Stimulated activated memory B cell treated with anti-CD40 and anti-IgM and Interleukin-4, amounts not matched to agents 10 μg/mL and 1 μg/mL and 100 μg/mL, for 72 hours (primary cell): ENCODE measurements around the gene TP53I11.

Experiments
- ATAC-seq: fragments of 150-1000 bp; cut with Tn5 transposase; 2 replicates; pipeline ENCODE4 v1.10.0; 2021
- H3K27ac Mint-ChIP-seq: one replicate; pipeline ENCODE4 v1.8.0; 2022; ENCODE audit warnings: mild to moderate bottlenecking, mixed read lengths
- H3K27me3 Mint-ChIP-seq: one replicate; pipeline ENCODE4 v1.8.0; 2022; ENCODE audit warnings: mixed read lengths
- H3K36me3 Mint-ChIP-seq: one replicate; pipeline ENCODE4 v1.8.0; 2022; ENCODE audit warnings: mixed read lengths
- H3K4me1 Mint-ChIP-seq: one replicate; pipeline ENCODE4 v1.8.0; 2022; ENCODE audit warnings: mixed read lengths
- H3K4me3 Mint-ChIP-seq: one replicate; pipeline ENCODE4 v1.8.0; 2022; ENCODE audit warnings: mild to moderate bottlenecking, moderate library complexity, mixed read lengths
- H3K9me3 Mint-ChIP-seq: one replicate; pipeline ENCODE4 v1.8.0; 2022; ENCODE audit warnings: mixed read lengths

Gene TP53I11

DNA sequence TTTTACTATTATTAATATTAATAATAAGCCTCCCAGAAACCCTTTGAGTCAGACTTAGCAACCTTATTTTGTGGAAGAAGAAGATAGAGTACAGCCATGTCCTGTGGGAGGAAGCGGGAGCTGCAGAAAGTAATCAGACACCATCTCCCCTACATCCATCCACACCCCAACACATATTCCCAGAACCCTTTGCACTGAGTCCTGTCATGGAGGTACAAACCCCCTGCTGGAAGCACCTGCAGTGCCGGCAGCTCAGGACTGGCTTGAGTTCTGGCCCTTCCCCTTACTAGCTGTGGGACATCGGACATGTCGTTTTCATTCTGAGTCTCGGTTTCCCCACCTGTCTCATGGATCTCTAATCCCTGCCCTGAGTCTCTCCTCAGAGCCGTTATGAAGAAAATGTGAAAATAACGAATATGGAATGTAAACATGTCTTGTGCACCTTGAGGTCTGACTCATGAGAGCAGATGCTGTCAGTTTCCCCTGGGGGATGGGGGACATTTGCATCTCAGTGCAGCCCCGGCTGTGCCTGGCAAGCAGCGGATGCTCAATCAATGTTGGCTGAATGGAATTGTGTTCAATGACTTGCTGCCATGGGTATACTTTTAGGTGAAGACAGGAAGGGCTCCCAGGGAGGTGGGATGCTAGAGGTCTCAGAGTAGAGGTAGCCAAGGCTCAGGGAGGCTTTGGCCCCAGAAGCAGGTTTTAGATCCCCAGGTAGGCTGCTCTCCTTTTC lies 45.4 kb downstream of the TP53I11 start:
- H3K27ac Mint-ChIP-seq, result no peak overlapping the region
- no peak overlapping the region for H3K4me3 Mint-ChIP-seq
- no peaks in the 10 kb centered on the region for H3K36me3 Mint-ChIP-seq
- H3K9me3 Mint-ChIP-seq, result no peaks in the 10 kb centered on the region
- H3K27me3 Mint-ChIP-seq, result peaks cover 17% of the 10 kb centered on the region
- peaks cover 12% of the 10 kb centered on the region for H3K4me1 Mint-ChIP-seq
- peak; percentile 77 for ATAC-seq

GRCh38 chr11:44904261-44905020 lies 46.2 kb downstream of the TP53I11 start:
- H3K4me1 Mint-ChIP-seq, result peaks cover 12% of the 10 kb centered on the region
- H3K9me3 Mint-ChIP-seq, result no peaks in the 10 kb centered on the region
- no peak for ATAC-seq
- no peak overlapping the region for H3K27ac Mint-ChIP-seq
- no peak overlapping the region for H3K4me3 Mint-ChIP-seq
- peaks cover 17% of the 10 kb centered on the region for H3K27me3 Mint-ChIP-seq
- no peaks in the 10 kb centered on the region for H3K36me3 Mint-ChIP-seq

DNA sequence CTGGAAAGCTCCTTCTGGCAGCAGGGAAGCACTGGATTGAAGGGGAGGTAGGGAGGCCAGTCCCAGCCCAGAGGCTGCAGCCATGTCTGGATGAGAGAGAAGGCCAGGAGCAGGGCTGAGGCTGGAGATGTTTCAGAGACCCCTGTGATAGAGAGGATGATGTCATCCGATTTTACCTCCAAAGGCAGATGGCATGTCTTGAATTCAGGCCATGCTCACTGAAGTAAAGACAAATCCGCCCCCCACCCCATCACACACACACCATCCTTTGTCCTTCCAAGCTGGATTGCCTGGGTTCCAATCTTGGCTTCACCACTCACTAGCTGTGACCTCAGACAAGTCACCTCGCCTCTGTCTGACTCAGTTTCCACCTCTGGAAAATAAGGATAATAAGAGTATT lies 47.2 kb downstream of the TP53I11 start:
- Mint-ChIP-seq H3K9me3 (no peaks in the 10 kb centered on the region), H3K4me3 (no peak overlapping the region)

GRCh38 chr11:44903035-44903434 lies 47.6 kb downstream of the TP53I11 start:
- ATAC-seq, result no peak
- Mint-ChIP-seq H3K27me3 (peaks cover 19% of the 10 kb centered on the region), H3K9me3 (no peaks in the 10 kb centered on the region), H3K4me1 (peaks cover 12% of the 10 kb centered on the region), H3K27ac (no peak overlapping the region), H3K4me3 (no peak overlapping the region), H3K36me3 (no peaks in the 10 kb centered on the region)

More for the DNA sequence above, 47.2 kb downstream of the TP53I11 start:
- no peak overlapping the region for H3K27ac Mint-ChIP-seq
- peaks cover 12% of the 10 kb centered on the region for H3K4me1 Mint-ChIP-seq
- no peak for ATAC-seq
- no peaks in the 10 kb centered on the region for H3K36me3 Mint-ChIP-seq
- peaks cover 17% of the 10 kb centered on the region for H3K27me3 Mint-ChIP-seq

DNA sequence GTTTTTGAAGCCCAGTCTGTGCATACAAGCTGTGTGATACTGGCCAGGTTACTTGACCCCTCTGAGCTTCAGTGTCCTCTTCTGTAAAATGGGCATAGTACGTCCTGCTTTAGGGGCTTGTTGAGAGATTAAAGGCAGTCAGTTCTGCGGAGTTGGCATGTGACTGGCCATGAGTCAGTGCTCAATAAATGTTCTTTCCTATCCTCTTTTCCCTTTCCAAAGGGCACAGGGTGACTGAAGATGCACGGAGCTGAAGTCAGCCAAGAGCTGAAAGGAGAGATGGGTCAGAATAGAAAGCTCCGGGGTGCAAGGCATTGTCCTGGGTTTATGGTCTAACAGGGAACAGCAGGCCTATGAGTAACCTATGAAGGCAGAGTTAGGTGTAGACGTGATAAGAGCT lies 48.9 kb downstream of the TP53I11 start:
- H3K36me3 Mint-ChIP-seq, result no peaks in the 10 kb centered on the region
- H3K27ac Mint-ChIP-seq, result no peak overlapping the region
- H3K4me3 Mint-ChIP-seq, result no peak overlapping the region

DNA sequence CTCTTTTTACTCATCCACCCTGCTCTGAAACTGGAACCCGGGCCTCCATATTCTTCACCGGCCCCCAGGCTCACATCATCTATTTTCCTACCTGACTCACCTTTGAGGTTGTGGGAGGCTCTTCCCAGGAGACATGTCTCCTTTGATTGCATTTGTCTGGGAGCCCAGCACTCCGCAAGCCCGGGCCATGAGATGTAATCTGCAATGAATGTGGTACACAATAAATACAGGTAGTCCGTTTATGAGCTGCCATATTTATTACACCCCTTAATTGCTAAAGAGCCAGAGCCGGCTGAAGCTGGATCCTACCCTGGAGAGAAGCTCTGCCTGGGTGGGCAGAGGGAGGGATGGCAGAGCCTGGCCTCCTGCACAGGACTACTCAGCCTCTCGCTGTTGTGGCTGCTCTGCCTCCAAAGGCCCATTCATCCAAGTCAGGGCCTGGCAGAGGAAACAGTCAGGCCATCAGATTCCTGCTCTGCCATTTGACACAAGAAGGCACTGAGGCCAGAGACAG lies 49.5 kb downstream of the TP53I11 start:
- Mint-ChIP-seq H3K4me3 (no peak overlapping the region), H3K36me3 (no peaks in the 10 kb centered on the region), H3K27ac (no peak overlapping the region), H3K27me3 (peaks cover 31% of the 10 kb centered on the region), H3K4me1 (peaks cover 12% of the 10 kb centered on the region), H3K9me3 (no peaks in the 10 kb centered on the region)
- ATAC-seq, result no peak

More for the DNA sequence above, 48.9 kb downstream of the TP53I11 start:
- Mint-ChIP-seq H3K27me3 (peaks cover 25% of the 10 kb centered on the region), H3K9me3 (no peaks in the 10 kb centered on the region), H3K4me1 (peaks cover 12% of the 10 kb centered on the region)
- ATAC-seq, result no peak

GRCh38 chr11:44899959-44900358 lies 50.7 kb downstream of the TP53I11 start:
- Mint-ChIP-seq H3K27me3 (peaks cover 43% of the 10 kb centered on the region), H3K4me3 (no peak overlapping the region), H3K36me3 (no peaks in the 10 kb centered on the region), H3K4me1 (no peaks in the 10 kb centered on the region), H3K27ac (no peak overlapping the region), H3K9me3 (no peaks in the 10 kb centered on the region)
- no peak for ATAC-seq

- H3K27ac Mint-ChIP-seq, result no peak overlapping the region
- ATAC-seq, result peak; percentile 72
- no peaks in the 10 kb centered on the region for H3K36me3 Mint-ChIP-seq
- peaks cover 34% of the 10 kb centered on the region for H3K27me3 Mint-ChIP-seq
- no peak overlapping the region for H3K4me3 Mint-ChIP-seq
- H3K9me3 Mint-ChIP-seq, result no peaks in the 10 kb centered on the region
- H3K4me1 Mint-ChIP-seq, result no peaks in the 10 kb centered on the region
Observed at GRCh38 chr11:44893846-44894617, 56.7 kb downstream of the TP53I11 start.

- Mint-ChIP-seq H3K27me3 (peaks cover 34% of the 10 kb centered on the region), H3K4me1 (no peaks in the 10 kb centered on the region), H3K9me3 (no peaks in the 10 kb centered on the region), H3K4me3 (no peak overlapping the region), H3K36me3 (no peaks in the 10 kb centered on the region), H3K27ac (no peak overlapping the region)
- no peak for ATAC-seq
Observed at GRCh38 chr11:44893308-44893822, 57.3 kb downstream of the TP53I11 start.

- ATAC-seq, result no peak
- H3K4me3 Mint-ChIP-seq, result no peak overlapping the region
- peaks cover 30% of the 10 kb centered on the region for H3K27me3 Mint-ChIP-seq
- no peaks in the 10 kb centered on the region for H3K36me3 Mint-ChIP-seq
- H3K27ac Mint-ChIP-seq, result no peak overlapping the region
- H3K4me1 Mint-ChIP-seq, result no peaks in the 10 kb centered on the region
- no peaks in the 10 kb centered on the region for H3K9me3 Mint-ChIP-seq
Observed at GRCh38 chr11:44892843-44893242, 57.8 kb downstream of the TP53I11 start.

DNA sequence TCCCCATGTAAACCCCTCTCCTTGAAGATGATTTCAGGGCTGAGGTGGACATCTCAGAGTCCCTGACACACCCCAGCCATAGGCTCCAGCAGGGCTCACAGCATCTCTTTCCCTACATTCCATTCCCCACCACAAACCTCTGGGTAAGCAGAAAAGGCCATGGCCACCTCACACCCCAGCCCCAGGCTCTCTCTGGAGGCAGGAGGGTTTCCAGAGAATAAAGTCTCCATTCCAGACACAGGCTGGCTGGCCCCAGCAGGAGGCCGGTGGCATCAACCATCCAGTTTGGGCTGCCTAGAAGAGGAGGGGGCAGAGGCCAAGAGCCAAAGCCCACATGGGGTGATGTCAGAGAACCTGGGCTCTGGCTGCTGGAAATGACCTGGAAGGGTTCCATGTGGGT lies 61.4 kb downstream of the TP53I11 start:
- Mint-ChIP-seq H3K9me3 (no peaks in the 10 kb centered on the region), H3K36me3 (no peaks in the 10 kb centered on the region), H3K27ac (no peak overlapping the region), H3K4me1 (no peaks in the 10 kb centered on the region), H3K27me3 (no peaks in the 10 kb centered on the region), H3K4me3 (no peak overlapping the region)
- ATAC-seq, result no peak

DNA sequence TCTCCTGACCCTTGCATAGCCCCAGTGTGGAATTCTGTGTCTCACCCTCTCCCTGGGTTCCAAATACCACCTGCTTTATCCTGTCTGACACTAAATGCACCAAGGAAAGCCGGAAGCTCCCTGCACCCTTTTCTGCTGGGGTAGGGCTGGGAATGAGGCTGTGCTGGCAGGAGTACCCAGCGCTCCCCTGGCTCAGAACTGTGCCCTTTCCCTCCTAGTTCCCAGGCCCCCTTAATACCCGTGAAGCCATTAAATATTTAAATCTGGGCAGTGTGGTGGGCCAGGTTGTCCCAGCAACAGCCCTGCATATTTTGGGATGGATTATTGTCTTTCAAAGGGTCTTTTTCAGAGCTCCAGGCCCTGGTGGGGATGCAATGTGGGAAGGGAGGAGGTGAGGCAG lies 63.0 kb downstream of the TP53I11 start:
- H3K27ac Mint-ChIP-seq, result no peak overlapping the region
- no peaks in the 10 kb centered on the region for H3K36me3 Mint-ChIP-seq
- H3K9me3 Mint-ChIP-seq, result no peaks in the 10 kb centered on the region
- H3K27me3 Mint-ChIP-seq, result no peaks in the 10 kb centered on the region
- no peaks in the 10 kb centered on the region for H3K4me1 Mint-ChIP-seq
- no peak overlapping the region for H3K4me3 Mint-ChIP-seq
- ATAC-seq, result no peak

GRCh38 chr11:44886790-44887140 lies 63.9 kb downstream of the TP53I11 start:
- no peak for ATAC-seq

DNA sequence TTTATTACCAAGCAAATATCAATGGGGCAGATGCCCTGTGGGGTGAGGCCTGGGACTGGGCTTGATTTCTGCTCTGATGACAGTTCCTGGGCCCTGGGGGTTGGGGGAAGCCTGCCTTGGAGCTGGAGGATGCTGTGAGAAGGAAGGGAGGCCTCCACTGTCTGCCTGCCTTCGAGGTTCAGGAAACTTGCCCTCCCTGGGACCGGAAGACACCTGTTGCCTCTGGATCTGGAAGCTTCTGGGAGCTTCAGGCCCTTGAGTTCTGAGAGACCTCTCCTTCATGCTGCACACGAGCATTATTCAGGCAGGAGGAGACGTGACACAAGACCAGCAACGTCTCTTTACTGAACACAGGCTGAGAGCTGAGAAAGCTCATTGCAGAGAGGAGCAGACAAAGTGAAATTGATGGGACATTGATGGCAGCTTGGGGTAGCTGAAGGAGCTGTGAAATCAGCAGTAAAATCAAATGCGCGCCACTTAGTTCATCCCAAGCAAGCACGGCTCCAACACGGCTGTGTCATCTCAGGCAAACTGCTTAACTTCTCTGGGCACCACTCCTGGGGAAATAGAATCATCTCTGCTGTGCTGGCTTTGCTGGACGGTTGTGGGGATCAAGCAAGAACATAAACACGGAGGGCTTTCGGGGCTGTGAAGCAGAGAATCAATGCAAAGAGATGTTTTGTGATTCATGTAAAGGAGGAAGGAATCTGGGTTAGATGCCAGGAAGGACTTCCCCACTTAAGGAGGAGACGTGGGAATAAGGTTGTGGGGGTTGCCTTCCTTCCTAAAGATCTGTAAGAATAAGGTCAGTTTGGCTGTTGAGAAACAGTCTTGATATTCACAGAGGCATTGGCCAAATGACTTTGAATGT lies 64.5 kb downstream of the TP53I11 start:
- Mint-ChIP-seq H3K4me3 (no peak overlapping the region), H3K27ac (no peak overlapping the region), H3K27me3 (no peaks in the 10 kb centered on the region), H3K9me3 (no peaks in the 10 kb centered on the region), H3K4me1 (no peaks in the 10 kb centered on the region), H3K36me3 (no peaks in the 10 kb centered on the region)
- ATAC-seq, result no peak

More at GRCh38 chr11:44886790-44887140, 63.9 kb downstream of the TP53I11 start:
- no peaks in the 10 kb centered on the region for H3K27me3 Mint-ChIP-seq
- H3K27ac Mint-ChIP-seq, result no peak overlapping the region
- H3K4me3 Mint-ChIP-seq, result no peak overlapping the region
- no peaks in the 10 kb centered on the region for H3K9me3 Mint-ChIP-seq
- no peaks in the 10 kb centered on the region for H3K4me1 Mint-ChIP-seq
- H3K36me3 Mint-ChIP-seq, result no peaks in the 10 kb centered on the region
